Activated CD8-positive, alpha-beta memory T cell treated with anti-CD3 and anti-CD28 coated beads, Interleukin-2, amount 10 ng/mL, durations not matched to agents 7 days and 5 days (primary cell): ENCODE measurements around the gene GRM7. TPM values are rescaled to one million over a fixed set of nuclear protein-coding genes. Genes with fewer than 3 reads are reported as not detected.

Experiments
- ATAC-seq: fragments of 150-1000 bp; cut with Tn5 transposase; one replicate; pipeline ENCODE4 v1.10.0; 2021; ENCODE audit warnings: moderate library complexity
- CTCF ChIA-PET: fragments of 350-600 bp; sonication (Branson Sonifier 250); formaldehyde crosslinking; loops from one replicate; lab custom pipeline; 2021; ENCODE audit warnings: antibody characterized with exemption; lab: Charles Lee
- DNase-seq: peaks from one replicate; pipeline ENCODE4 v3.0.0-alpha.2; 2020
- H3K27ac Mint-ChIP-seq: one replicate; pipeline ENCODE4 v1.8.0; 2021; ENCODE audit warnings: mild to moderate bottlenecking, mixed read lengths
- H3K27me3 Mint-ChIP-seq: one replicate; pipeline ENCODE4 v1.8.0; 2021; ENCODE audit warnings: mixed read lengths
- H3K36me3 Mint-ChIP-seq: one replicate; pipeline ENCODE4 v1.8.0; 2021; ENCODE audit warnings: mild to moderate bottlenecking, mixed read lengths
- H3K4me1 Mint-ChIP-seq: one replicate; pipeline ENCODE4 v1.8.0; 2021; ENCODE audit warnings: mixed read lengths
- H3K4me3 Mint-ChIP-seq: one replicate; pipeline ENCODE4 v1.8.0; 2021; ENCODE audit warnings: mild to moderate bottlenecking, moderate library complexity, mixed read lengths
- H3K9me3 Mint-ChIP-seq: one replicate; pipeline ENCODE4 v1.8.0; 2022; ENCODE audit warnings: low read depth, mixed read lengths
- total RNA-seq, 2 experiments: library from RNA; stranded (reverse); gene quantifications; one replicate each; pipeline ENCODE4 v1.2.3, GENCODE V29; 2021

GRM7 gene
- total RNA-seq, 2 experiments from 2014 or later = not detected

- no peaks in the 10 kb centered on the region for H3K9me3 Mint-ChIP-seq
- no peak overlapping the region for H3K4me3 Mint-ChIP-seq
- DNase-seq (no peak), ATAC-seq (no peak)
- no peaks in the 10 kb centered on the region for H3K36me3 Mint-ChIP-seq
- H3K27me3 Mint-ChIP-seq = no peaks in the 10 kb centered on the region
- no peaks in the 10 kb centered on the region for H3K4me1 Mint-ChIP-seq
- CTCF ChIA-PET = no interaction called here
- H3K27ac Mint-ChIP-seq = no peak overlapping the region
Measured at GRCh38 chr3:7282988-7283387, 422.1 kb downstream of the GRM7 start.

- Mint-ChIP-seq H3K4me3 (no peak overlapping the region), H3K36me3 (no peaks in the 10 kb centered on the region), H3K9me3 (no peaks in the 10 kb centered on the region), H3K27ac (no peak overlapping the region), H3K4me1 (no peaks in the 10 kb centered on the region), H3K27me3 (no peaks in the 10 kb centered on the region)
- ATAC-seq (no peak), DNase-seq (no peak)
- CTCF ChIA-PET = no interaction called here
Measured at GRCh38 chr3:7285505-7285904, 424.6 kb downstream of the GRM7 start.

- H3K4me3 Mint-ChIP-seq = no peak overlapping the region
- H3K4me1 Mint-ChIP-seq = no peaks in the 10 kb centered on the region
- no peak overlapping the region for H3K27ac Mint-ChIP-seq
- no peak for DNase-seq
- no peaks in the 10 kb centered on the region for H3K36me3 Mint-ChIP-seq
- CTCF ChIA-PET = no interaction called here
- peaks cover 2% of the 10 kb centered on the region for H3K9me3 Mint-ChIP-seq
- no peaks in the 10 kb centered on the region for H3K27me3 Mint-ChIP-seq
- ATAC-seq = no peak
Measured at GRCh38 chr3:7288133-7288532, 427.2 kb downstream of the GRM7 start.

GRCh38 chr3:7289121-7289520 is 428.2 kb downstream of the GRM7 start:
- ATAC-seq (no peak), DNase-seq (no peak)
- no peaks in the 10 kb centered on the region for H3K36me3 Mint-ChIP-seq
- H3K4me1 Mint-ChIP-seq = no peaks in the 10 kb centered on the region
- no peaks in the 10 kb centered on the region for H3K27me3 Mint-ChIP-seq
- H3K4me3 Mint-ChIP-seq = no peak overlapping the region
- H3K9me3 Mint-ChIP-seq = peaks cover 4% of the 10 kb centered on the region
- CTCF ChIA-PET = no interaction called here
- no peak overlapping the region for H3K27ac Mint-ChIP-seq

- Mint-ChIP-seq H3K4me1 (no peaks in the 10 kb centered on the region), H3K4me3 (no peak overlapping the region), H3K27ac (no peak overlapping the region), H3K9me3 (peaks cover 4% of the 10 kb centered on the region), H3K27me3 (no peaks in the 10 kb centered on the region), H3K36me3 (no peaks in the 10 kb centered on the region)
- DNase-seq (no peak), ATAC-seq (no peak)
- CTCF ChIA-PET = no interaction called here
Measured at GRCh38 chr3:7290077-7290825, 429.3 kb downstream of the GRM7 start.

GRCh38 chr3:7292362-7292761 is 431.4 kb downstream of the GRM7 start:
- H3K4me3 Mint-ChIP-seq = no peak overlapping the region
- H3K9me3 Mint-ChIP-seq = peaks cover 4% of the 10 kb centered on the region
- CTCF ChIA-PET = no interaction called here
- H3K27ac Mint-ChIP-seq = no peak overlapping the region
- ATAC-seq = no peak
- no peak for DNase-seq
- H3K27me3 Mint-ChIP-seq = no peaks in the 10 kb centered on the region
- H3K4me1 Mint-ChIP-seq = no peaks in the 10 kb centered on the region
- no peaks in the 10 kb centered on the region for H3K36me3 Mint-ChIP-seq

- DNase-seq (no peak), ATAC-seq (no peak)
- peaks cover 4% of the 10 kb centered on the region for H3K9me3 Mint-ChIP-seq
- no peak overlapping the region for H3K4me3 Mint-ChIP-seq
- CTCF ChIA-PET = no interaction called here
- H3K27me3 Mint-ChIP-seq = no peaks in the 10 kb centered on the region
- H3K27ac Mint-ChIP-seq = no peak overlapping the region
- H3K4me1 Mint-ChIP-seq = no peaks in the 10 kb centered on the region
- no peaks in the 10 kb centered on the region for H3K36me3 Mint-ChIP-seq
Measured at GRCh38 chr3:7293286-7293685, 432.4 kb downstream of the GRM7 start.

- no peak for DNase-seq
- Mint-ChIP-seq H3K4me3 (no peak overlapping the region), H3K9me3 (peaks cover 6% of the 10 kb centered on the region), H3K36me3 (no peaks in the 10 kb centered on the region), H3K27me3 (no peaks in the 10 kb centered on the region), H3K27ac (no peak overlapping the region), H3K4me1 (no peaks in the 10 kb centered on the region)
- ATAC-seq = no peak
- CTCF ChIA-PET = no interaction called here
Measured at GRCh38 chr3:7305561-7305960, 444.6 kb downstream of the GRM7 start.

GRCh38 chr3:7306901-7307300 is 446.0 kb downstream of the GRM7 start:
- Mint-ChIP-seq H3K27me3 (no peaks in the 10 kb centered on the region), H3K4me3 (no peak overlapping the region), H3K36me3 (no peaks in the 10 kb centered on the region), H3K27ac (no peak overlapping the region), H3K4me1 (no peaks in the 10 kb centered on the region), H3K9me3 (peaks cover 6% of the 10 kb centered on the region)
- CTCF ChIA-PET = no interaction called here
- DNase-seq = no peak
- ATAC-seq = no peak

- H3K9me3 Mint-ChIP-seq = peaks cover 9% of the 10 kb centered on the region
- no peak overlapping the region for H3K27ac Mint-ChIP-seq
- H3K4me3 Mint-ChIP-seq = no peak overlapping the region
- DNase-seq = no peak
- no peaks in the 10 kb centered on the region for H3K4me1 Mint-ChIP-seq
- H3K36me3 Mint-ChIP-seq = no peaks in the 10 kb centered on the region
- no peak for ATAC-seq
- CTCF ChIA-PET = no interaction called here
- no peaks in the 10 kb centered on the region for H3K27me3 Mint-ChIP-seq
Measured at GRCh38 chr3:7307410-7307809, 446.5 kb downstream of the GRM7 start.

- Mint-ChIP-seq H3K4me3 (no peak overlapping the region), H3K36me3 (no peaks in the 10 kb centered on the region), H3K27me3 (no peaks in the 10 kb centered on the region), H3K4me1 (no peaks in the 10 kb centered on the region), H3K27ac (no peak overlapping the region), H3K9me3 (peaks cover 5% of the 10 kb centered on the region)
- CTCF ChIA-PET = no interaction called here
- no peak for DNase-seq
- ATAC-seq = no peak
Measured at GRCh38 chr3:7309641-7310102, 448.8 kb downstream of the GRM7 start.

GRCh38 chr3:7315037-7315436 is 454.1 kb downstream of the GRM7 start:
- H3K27ac Mint-ChIP-seq = no peak overlapping the region
- H3K9me3 Mint-ChIP-seq = peaks cover 11% of the 10 kb centered on the region
- no peak overlapping the region for H3K4me3 Mint-ChIP-seq
- no peaks in the 10 kb centered on the region for H3K4me1 Mint-ChIP-seq
- DNase-seq = no peak
- ATAC-seq = no peak
- no peaks in the 10 kb centered on the region for H3K27me3 Mint-ChIP-seq
- CTCF ChIA-PET = no interaction called here
- no peaks in the 10 kb centered on the region for H3K36me3 Mint-ChIP-seq

GRCh38 chr3:7322957-7323669 is 462.2 kb downstream of the GRM7 start:
- Mint-ChIP-seq H3K4me3 (no peak overlapping the region), H3K27me3 (no peaks in the 10 kb centered on the region), H3K9me3 (no peaks in the 10 kb centered on the region), H3K36me3 (no peaks in the 10 kb centered on the region), H3K4me1 (no peaks in the 10 kb centered on the region), H3K27ac (no peak overlapping the region)
- CTCF ChIA-PET = no interaction called here
- DNase-seq = no peak
- ATAC-seq = no peak

GRCh38 chr3:7328339-7328738 is 467.4 kb downstream of the GRM7 start:
- ATAC-seq (no peak), DNase-seq (no peak)
- no peak overlapping the region for H3K4me3 Mint-ChIP-seq
- H3K27me3 Mint-ChIP-seq = no peaks in the 10 kb centered on the region
- CTCF ChIA-PET = no interaction called here
- no peaks in the 10 kb centered on the region for H3K36me3 Mint-ChIP-seq
- no peaks in the 10 kb centered on the region for H3K4me1 Mint-ChIP-seq
- no peak overlapping the region for H3K27ac Mint-ChIP-seq
- H3K9me3 Mint-ChIP-seq = no peaks in the 10 kb centered on the region
